HL-60 (cell line): ENCODE results near the gene ZP2.

ENCODE experiments used
- CTCF ChIP-seq: IDR thresholded peaks from one replicate; pipeline ENCODE4 v1.5.1; 2011; ENCODE audit warnings: low read length, control low read depth, inconsistent platforms; ENCODE audit not compliant: insufficient read depth
- GABPA ChIP-seq: IDR thresholded peaks from 2 replicates; pipeline ENCODE4 v1.6.1; 2012; ENCODE audit warnings: low read depth
- POLR2AphosphoS5 ChIP-seq: IDR thresholded peaks from 2 replicates; pipeline ENCODE4 v1.6.1; 2012; ENCODE audit warnings: low read depth
- SPI1 ChIP-seq: IDR thresholded peaks from 2 replicates; pipeline ENCODE4 v1.6.1; 2012; ENCODE audit warnings: low read depth, mild to moderate bottlenecking, borderline replicate concordance
- TF ChIP-seq, protein P1 (sequence below): IDR thresholded peaks from 2 replicates; pipeline ENCODE4 v1.6.1; 2012; ENCODE audit warnings: low read depth; ENCODE audit not compliant: insufficient replicate concordance

- TF ChIP-seq POLR2AphosphoS5 (no peak), CTCF (no peak), GABPA (no peak), SPI1 (no peak)
- TF ChIP-seq, protein P1, sequence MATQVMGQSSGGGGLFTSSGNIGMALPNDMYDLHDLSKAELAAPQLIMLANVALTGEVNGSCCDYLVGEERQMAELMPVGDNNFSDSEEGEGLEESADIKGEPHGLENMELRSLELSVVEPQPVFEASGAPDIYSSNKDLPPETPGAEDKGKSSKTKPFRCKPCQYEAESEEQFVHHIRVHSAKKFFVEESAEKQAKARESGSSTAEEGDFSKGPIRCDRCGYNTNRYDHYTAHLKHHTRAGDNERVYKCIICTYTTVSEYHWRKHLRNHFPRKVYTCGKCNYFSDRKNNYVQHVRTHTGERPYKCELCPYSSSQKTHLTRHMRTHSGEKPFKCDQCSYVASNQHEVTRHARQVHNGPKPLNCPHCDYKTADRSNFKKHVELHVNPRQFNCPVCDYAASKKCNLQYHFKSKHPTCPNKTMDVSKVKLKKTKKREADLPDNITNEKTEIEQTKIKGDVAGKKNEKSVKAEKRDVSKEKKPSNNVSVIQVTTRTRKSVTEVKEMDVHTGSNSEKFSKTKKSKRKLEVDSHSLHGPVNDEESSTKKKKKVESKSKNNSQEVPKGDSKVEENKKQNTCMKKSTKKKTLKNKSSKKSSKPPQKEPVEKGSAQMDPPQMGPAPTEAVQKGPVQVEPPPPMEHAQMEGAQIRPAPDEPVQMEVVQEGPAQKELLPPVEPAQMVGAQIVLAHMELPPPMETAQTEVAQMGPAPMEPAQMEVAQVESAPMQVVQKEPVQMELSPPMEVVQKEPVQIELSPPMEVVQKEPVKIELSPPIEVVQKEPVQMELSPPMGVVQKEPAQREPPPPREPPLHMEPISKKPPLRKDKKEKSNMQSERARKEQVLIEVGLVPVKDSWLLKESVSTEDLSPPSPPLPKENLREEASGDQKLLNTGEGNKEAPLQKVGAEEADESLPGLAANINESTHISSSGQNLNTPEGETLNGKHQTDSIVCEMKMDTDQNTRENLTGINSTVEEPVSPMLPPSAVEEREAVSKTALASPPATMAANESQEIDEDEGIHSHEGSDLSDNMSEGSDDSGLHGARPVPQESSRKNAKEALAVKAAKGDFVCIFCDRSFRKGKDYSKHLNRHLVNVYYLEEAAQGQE: no peak
Observed at GRCh38 chr16:21233521-21234150, 22.3 kb upstream of the ZP2 start, which contains the start of gene ANKS4B.
